Epithelial cell of esophagus (primary cell): ENCODE results near the gene BRCC3.
A peak's percentile ranks its signal among the peaks of the same experiment; 100 is the strongest.

Source experiments
- DNase-seq: peaks from one replicate; pipeline ENCODE4 v3.0.0; 2010; ENCODE audit warnings: low read depth
- H3K4me3 ChIP-seq: 2 replicates; pipeline ENCODE4 v1.5.1; 2011; ENCODE audit warnings: mild to moderate bottlenecking, low read length, control low read depth
- CTCF ChIP-seq: IDR thresholded peaks from 2 replicates; pipeline ENCODE4 v1.5.1; 2011; ENCODE audit warnings: low read depth, mild to moderate bottlenecking, low read length, control low read depth, inconsistent platforms; ENCODE audit not compliant: insufficient read depth; ENCODE audit errors: missing control alignments

Gene BRCC3

GRCh38 chrX:155070975-155071693 lies at the start of gene BRCC3, which contains the start of the genes CMC4 and MTCP1:
Gene BRCC3 (plus strand): TSS chrX:155071508. CDS start chrX:155071528, 20 bp downstream.
Gene CMC4 (minus strand): TSS chrX:155071136. CDS start chrX:155064023, 7,113 bp downstream.
Gene MTCP1 (minus strand): TSS chrX:155071136. CDS start chrX:155066010, 5,126 bp downstream.
- TF ChIP-seq CTCF: no peak
- DNase-seq: peak; percentile 81
- H3K4me3 ChIP-seq: peak within 1 kb of the TSS; percentile 69

- no peak for DNase-seq
- no peak for TF ChIP-seq CTCF
- no peak within 1 kb of the TSS for H3K4me3 ChIP-seq
Observed at GRCh38 chrX:155022585-155022984, 48.7 kb upstream of the BRCC3 start, which contains the start of gene F8. Gene F8 (minus strand): TSS chrX:155022723. CDS start chrX:155022552, 171 bp downstream.

GRCh38 chrX:155023907-155024833 lies 47.1 kb upstream of the BRCC3 start:
- no peak for TF ChIP-seq CTCF
- H3K4me3 ChIP-seq: no peak overlapping the region
- no peak for DNase-seq

GRCh38 chrX:155026420-155026726 lies 44.9 kb upstream of the BRCC3 start:
- TF ChIP-seq CTCF: no peak
- DNase-seq: no peak
- H3K4me3 ChIP-seq: peak overlapping the region; percentile 79

GRCh38 chrX:155026727-155027508 lies 44.4 kb upstream of the BRCC3 start, which contains the start of gene FUNDC2:
Gene FUNDC2 (plus strand): TSS chrX:155026844. CDS start chrX:155026939, 95 bp downstream.
- DNase-seq: peak; percentile 91
- H3K4me3 ChIP-seq: peak within 1 kb of the TSS; percentile 79
- no peak for TF ChIP-seq CTCF

GRCh38 chrX:155027509-155028066 lies 43.7 kb upstream of the BRCC3 start:
- peak; percentile 61 for DNase-seq
- no peak for TF ChIP-seq CTCF
- peak overlapping the region; percentile 79 for H3K4me3 ChIP-seq
